ENCODE data around the gene DCTD.
A peak's percentile ranks its signal among the peaks of the same experiment; 100 is the strongest.

GRCh38 chr4:182898479-182898799 is 18.7 kb downstream of the DCTD start:
- TF ChIP-seq CTCF (IDR thresholded peaks at IDR 0.05; ENCODE audit: low read depth, low read length, missing input control), result no peak
- TF ChIP-seq GABPA (IDR thresholded peaks at IDR 0.05 in 1 of 2, conservative IDR thresholded peaks at IDR 0.05 in 1 of 2), result no peak
- peak; percentile 10 for TF ChIP-seq YY1 (IDR thresholded peaks at IDR 0.05)
- TF ChIP-seq REST (IDR thresholded peaks at IDR 0.05), result no peak

Data from liver (tissue), 3 donors.